ENCODE data around the gene TAS2R41. TPM values are rescaled to one million over a fixed set of nuclear protein-coding genes. Genes with fewer than 3 reads are reported as not detected.

The TAS2R41 gene
- total and polyA plus RNA-seq, 2 experiments from 2014 or later = not detected

- no peaks in the 10 kb centered on the region for H3K4me1 ChIP-seq (ENCODE audit: low read depth)
- no peak overlapping the region for H3K4me3 ChIP-seq
- H3K36me3 ChIP-seq = no peaks in the 10 kb centered on the region
- DNase-seq (ENCODE audit: low read depth in 1 of 2, low spot score in 1 of 2) = no peak
- H3K9me3 ChIP-seq (ENCODE audit: low read depth) = no peaks in the 10 kb centered on the region
- H3K27ac ChIP-seq = no peak overlapping the region
- H3K27me3 ChIP-seq = no peaks in the 10 kb centered on the region
- no peak for TF ChIP-seq CTCF (IDR thresholded peaks at IDR 0.05; ENCODE audit: low read depth, low read length)
Observed at GRCh38 chr7:143444063-143444782, 33.5 kb upstream of the TAS2R41 start.

DNA sequence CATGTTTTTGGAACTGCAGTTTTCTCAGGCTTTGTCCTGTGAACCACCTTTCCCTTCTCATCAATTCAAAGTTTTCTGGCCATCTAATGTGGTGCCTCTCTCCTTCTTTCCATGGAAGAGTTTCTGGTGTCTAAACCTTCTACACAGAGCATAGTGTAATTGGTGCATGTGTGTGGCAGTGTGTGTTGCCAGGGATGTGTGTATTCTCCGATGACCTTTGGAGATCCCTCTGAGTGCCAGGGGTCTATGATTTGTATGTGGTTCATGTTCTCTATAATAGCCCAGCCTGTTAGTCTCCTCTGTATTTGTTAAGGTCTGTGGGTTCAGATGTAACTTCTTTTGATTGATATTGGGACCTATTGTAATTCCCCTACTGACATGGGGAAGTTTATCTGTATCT, 32.9 kb upstream of the TAS2R41 start:
- H3K36me3 ChIP-seq = no peaks in the 10 kb centered on the region
- H3K4me1 ChIP-seq (ENCODE audit: low read depth) = no peaks in the 10 kb centered on the region
- no peaks in the 10 kb centered on the region for H3K27me3 ChIP-seq
- H3K4me3 ChIP-seq = no peak overlapping the region
- no peak overlapping the region for H3K27ac ChIP-seq
- H3K9me3 ChIP-seq (ENCODE audit: low read depth) = no peaks in the 10 kb centered on the region
- no peak for DNase-seq (ENCODE audit: low read depth in 1 of 2, low spot score in 1 of 2)
- TF ChIP-seq CTCF (IDR thresholded peaks at IDR 0.05; ENCODE audit: low read depth, low read length) = no peak

DNA sequence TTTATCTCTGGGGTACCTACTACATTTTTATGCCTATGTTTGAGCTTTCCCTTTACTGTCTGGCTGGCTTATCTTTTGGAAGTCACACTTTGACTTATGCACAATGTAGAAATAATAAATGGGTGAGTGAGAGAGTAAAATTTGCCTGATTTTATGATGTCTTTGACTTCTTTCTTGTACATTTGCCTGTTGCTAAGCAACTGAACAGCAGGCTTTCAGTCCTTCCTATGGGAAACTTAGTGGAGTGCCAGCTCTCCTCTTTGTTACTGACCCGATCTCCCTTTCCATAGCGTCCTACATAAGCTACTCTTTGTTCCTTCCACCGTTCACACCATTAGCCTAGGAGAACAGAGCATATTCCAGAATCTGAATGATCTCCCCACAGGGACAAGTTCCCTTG, 30.2 kb upstream of the TAS2R41 start:
- no peak overlapping the region for H3K27ac ChIP-seq
- no peak for TF ChIP-seq CTCF (IDR thresholded peaks at IDR 0.05; ENCODE audit: low read depth, low read length)
- no peaks in the 10 kb centered on the region for H3K9me3 ChIP-seq (ENCODE audit: low read depth)
- no peaks in the 10 kb centered on the region for H3K4me1 ChIP-seq (ENCODE audit: low read depth)
- no peaks in the 10 kb centered on the region for H3K27me3 ChIP-seq
- no peak for DNase-seq (ENCODE audit: low read depth in 1 of 2, low spot score in 1 of 2)
- H3K36me3 ChIP-seq = no peaks in the 10 kb centered on the region
- H3K4me3 ChIP-seq = no peak overlapping the region

GRCh38 chr7:143448429-143448828, 29.2 kb upstream of the TAS2R41 start:
- no peak overlapping the region for H3K27ac ChIP-seq
- H3K4me3 ChIP-seq = no peak overlapping the region
- no peaks in the 10 kb centered on the region for H3K27me3 ChIP-seq
- no peak for DNase-seq (ENCODE audit: low read depth in 1 of 2, low spot score in 1 of 2)
- no peaks in the 10 kb centered on the region for H3K36me3 ChIP-seq
- no peak for TF ChIP-seq CTCF (IDR thresholded peaks at IDR 0.05; ENCODE audit: low read depth, low read length)
- H3K9me3 ChIP-seq (ENCODE audit: low read depth) = no peaks in the 10 kb centered on the region
- no peaks in the 10 kb centered on the region for H3K4me1 ChIP-seq (ENCODE audit: low read depth)

DNA sequence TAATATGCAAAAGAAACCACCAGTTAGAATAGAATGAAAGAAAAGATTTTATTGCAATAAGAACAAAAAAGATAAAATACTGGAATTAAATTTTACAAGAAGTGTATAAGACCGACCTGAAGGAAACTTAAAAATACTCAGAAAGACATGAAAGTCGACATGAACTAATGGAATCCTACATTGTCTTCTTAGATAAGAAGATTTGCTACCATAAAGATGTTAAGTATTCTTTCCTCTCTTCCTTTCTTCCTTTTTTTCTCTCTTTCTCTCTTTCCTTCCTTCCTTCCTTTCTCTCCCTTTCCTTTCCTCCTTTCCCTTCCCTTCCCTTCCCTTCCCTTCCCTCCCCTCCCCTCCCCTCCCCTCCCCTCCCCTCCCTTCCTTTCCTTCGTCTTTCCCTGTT, 27.9 kb upstream of the TAS2R41 start:
- Histone ChIP-seq H3K9me3 (ENCODE audit: low read depth) (no peaks in the 10 kb centered on the region), H3K36me3 (no peaks in the 10 kb centered on the region), H3K27ac (no peak overlapping the region), H3K4me3 (no peak overlapping the region), H3K27me3 (no peaks in the 10 kb centered on the region), H3K4me1 (ENCODE audit: low read depth) (no peaks in the 10 kb centered on the region)
- no peak for TF ChIP-seq CTCF (IDR thresholded peaks at IDR 0.05; ENCODE audit: low read depth, low read length)
- DNase-seq (ENCODE audit: low read depth in 1 of 2, low spot score in 1 of 2) = no peak
